SK-MEL-5 (cell line): ENCODE measurements around the gene LENEP. TPM values are rescaled to one million over a fixed set of nuclear protein-coding genes. Genes with fewer than 3 reads are reported as not detected.
A peak's percentile ranks its signal among the peaks of the same experiment; 100 is the strongest.

Experiments
- DNase-seq: peaks from one replicate; pipeline ENCODE4 v3.0.0-alpha.2; 2016; ENCODE audit warnings: low read depth, low spot score
- in situ Hi-C: cut with HindIII; loops from 2 replicates; pipeline ENCODE4 v1.10.0; 2016; ENCODE audit warnings: low sequenced_read_pairs, high pct_unique_total_duplicates, low pct_unique_long_range_greater_than_20kb
- total RNA-seq: library from RNA; depleted of rRNA; stranded (reverse); fragments of >200 nt; shearing (Covaris generic); gene quantifications from 2 replicates; pipeline ENCODE4 v1.2.3, GENCODE V29; 2014

The LENEP gene
- total RNA-seq, 1 experiment from 2014 or later = 1.2 TPM

GRCh38 chr1:155003227-155003765, 9.9 kb downstream of the LENEP start:
- no peak for DNase-seq
- in situ Hi-C loops = no loop called here

GRCh38 chr1:155003766-155004351, 10.5 kb downstream of the LENEP start:
- DNase-seq = peak; percentile 57
- in situ Hi-C loops = no loop called here

DNA sequence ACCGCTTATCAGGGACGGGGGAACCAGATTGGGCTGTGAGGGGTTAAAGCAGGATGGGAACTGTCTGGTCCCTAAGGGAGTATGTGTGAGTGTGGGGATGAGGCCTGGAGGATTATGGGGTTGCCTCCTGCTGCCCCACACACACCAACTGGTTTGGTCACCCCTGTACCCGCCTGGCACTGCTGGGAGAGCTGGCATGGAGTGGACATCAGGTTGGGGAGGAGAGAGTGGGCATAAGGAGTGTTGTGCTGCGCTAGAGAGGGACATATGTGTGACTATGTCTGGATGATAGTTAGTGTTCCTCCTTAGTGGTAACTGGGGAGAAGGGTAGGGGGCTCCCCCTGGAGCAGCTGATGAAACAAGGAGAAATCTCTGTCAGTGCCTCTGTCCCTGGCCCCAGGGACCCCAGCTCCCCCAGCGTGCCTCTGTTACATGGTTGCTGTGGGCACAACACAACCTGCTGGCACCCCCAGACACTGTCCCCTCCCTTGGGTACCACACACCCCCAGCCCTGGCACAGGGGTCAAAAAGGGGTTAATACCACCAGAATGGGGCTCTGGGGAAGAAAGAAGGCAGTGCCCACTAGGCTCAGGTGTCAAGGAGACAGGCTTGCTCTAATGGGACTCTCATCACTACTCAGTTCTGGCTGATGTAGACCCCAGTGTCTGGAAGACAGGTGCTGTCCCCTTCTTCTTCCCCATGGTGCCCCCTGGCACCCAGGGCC, 11.1 kb downstream of the LENEP start:
- DNase-seq = no peak
- in situ Hi-C loops = no loop called here

DNA sequence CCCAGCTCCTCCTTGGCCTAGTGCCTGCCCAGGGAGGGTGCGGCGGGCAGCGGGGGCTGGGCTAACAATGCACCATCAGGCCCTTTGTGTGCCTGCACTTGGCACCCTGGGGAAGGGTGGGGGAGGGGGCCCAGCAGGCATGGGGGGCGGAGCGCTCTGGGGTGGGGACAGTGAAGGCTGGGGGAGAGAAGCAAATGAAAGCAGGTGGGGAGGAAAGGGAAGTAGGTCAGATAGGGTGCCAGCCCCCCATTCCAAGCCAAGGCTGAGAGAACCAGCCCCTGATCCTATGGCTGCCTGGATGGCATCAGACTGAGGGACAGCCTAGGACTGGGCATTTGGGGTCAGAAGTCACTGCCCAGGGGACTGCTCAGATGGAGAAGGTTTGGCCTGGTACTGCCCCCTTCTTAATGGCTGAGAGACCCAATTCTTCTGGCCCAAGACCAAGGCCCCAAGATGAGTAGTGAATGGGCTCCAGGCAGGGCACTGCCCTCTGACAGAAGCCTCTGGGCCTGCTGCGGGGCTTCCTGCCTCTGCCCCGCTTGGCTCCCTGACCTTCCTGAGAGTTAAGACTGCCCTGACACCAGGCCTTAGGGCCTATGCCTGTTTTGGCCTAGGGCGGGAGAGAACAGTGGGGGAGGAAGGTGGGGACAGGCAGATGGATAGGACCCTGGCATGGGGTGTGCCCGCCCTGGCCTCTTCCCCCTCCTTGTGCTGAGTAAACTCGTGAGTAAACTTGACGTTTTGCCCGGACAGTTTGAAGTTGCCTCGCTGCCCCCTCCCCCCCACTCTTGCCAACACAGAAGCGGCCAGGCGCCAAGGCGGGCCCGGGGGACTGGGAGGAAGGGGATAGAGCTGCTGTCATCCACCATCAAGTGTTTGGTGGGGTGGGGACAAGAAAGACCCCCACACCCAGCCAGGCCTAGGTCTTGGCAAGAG, 12.0 kb downstream of the LENEP start:
- DNase-seq = no peak
- in situ Hi-C loops = no loop called here

- in situ Hi-C loops = no loop called here
These were observed 13.3 kb downstream of the LENEP start for GRCh38 chr1:155006601-155007101.

GRCh38 chr1:155007251-155007828, 14.0 kb downstream of the LENEP start:
- DNase-seq = no peak
- in situ Hi-C loops = no loop called here

More at GRCh38 chr1:155006601-155007101, 13.3 kb downstream of the LENEP start:
- peak; percentile 70 for DNase-seq

GRCh38 chr1:155008015-155008941, 14.9 kb downstream of the LENEP start:
- in situ Hi-C loops = no loop called here

GRCh38 chr1:155009221-155009711, 15.9 kb downstream of the LENEP start:
- in situ Hi-C loops = no loop called here
- no peak for DNase-seq

More at GRCh38 chr1:155008015-155008941, 14.9 kb downstream of the LENEP start:
- DNase-seq = no peak

- DNase-seq = no peak
- in situ Hi-C loops = no loop called here
These were observed 16.4 kb downstream of the LENEP start for GRCh38 chr1:155009742-155010141.

GRCh38 chr1:155010211-155010918, 17.0 kb downstream of the LENEP start:
- in situ Hi-C loops = no loop called here

DNA sequence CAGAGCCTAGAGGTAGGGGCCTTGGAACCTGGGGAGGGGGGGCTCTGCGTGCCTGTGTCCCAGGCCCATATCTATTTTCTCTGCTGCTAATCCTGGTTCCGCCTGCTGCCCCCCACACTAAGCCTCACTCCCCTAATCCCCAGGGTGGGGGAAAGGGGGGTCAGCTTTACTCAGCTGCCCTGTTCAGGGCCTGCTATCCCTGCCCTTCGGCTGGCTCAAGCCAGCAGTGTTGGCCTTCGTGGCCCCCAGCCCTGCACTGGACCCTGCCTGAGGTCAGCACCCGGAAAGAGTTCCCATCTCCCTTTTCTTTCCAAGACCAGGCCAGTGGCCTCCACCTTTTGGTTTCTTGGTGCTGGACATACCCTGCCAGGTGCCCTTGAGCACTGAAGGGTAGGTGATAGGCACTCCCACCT, 17.6 kb downstream of the LENEP start:
- in situ Hi-C loops = no loop called here
- DNase-seq = no peak

More at GRCh38 chr1:155010211-155010918, 17.0 kb downstream of the LENEP start:
- DNase-seq = no peak

- DNase-seq = no peak
- in situ Hi-C loops = no loop called here
These were observed 18.1 kb downstream of the LENEP start for GRCh38 chr1:155011437-155012025.

DNA sequence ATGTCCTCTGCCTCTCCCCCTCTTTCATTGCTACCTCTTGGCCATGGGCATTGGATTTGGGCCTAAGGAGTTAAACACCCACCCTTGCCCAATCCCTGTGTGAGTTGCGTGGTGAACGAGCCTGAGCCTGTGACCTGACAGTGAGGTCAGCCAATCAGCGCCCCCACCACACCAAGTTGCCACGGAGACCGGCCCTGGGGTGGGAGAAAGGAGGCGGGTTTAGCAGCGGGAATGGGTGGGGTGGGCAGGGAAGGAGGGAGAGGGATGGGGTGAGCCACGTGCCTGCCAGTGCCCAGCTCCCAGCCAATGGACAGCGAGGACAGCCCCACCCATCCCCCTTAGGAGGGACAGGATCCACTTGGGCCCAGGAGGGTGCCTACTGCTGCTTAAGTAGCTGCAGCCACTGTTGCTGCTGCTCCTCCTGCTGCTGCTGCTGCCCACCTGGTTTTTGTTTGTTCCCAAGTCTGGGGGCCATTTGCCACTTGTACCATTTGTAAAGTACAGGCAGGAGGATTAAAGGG, 18.7 kb downstream of the LENEP start:
- DNase-seq = peak; percentile 89

GRCh38 chr1:155012776-155013602, 19.6 kb downstream of the LENEP start:
- DNase-seq = no peak
- in situ Hi-C loops = no loop called here

More for the DNA sequence above, 18.7 kb downstream of the LENEP start:
- in situ Hi-C loops = no loop called here
